GM21529 (cell line): Measurements from ENCODE around the gene SHISA6.

ENCODE experiments used
- ATAC-seq: cut with Tn5 transposase; IDR thresholded peaks from one replicate; pipeline ENCODE4 v1.9.1; 2021; ENCODE audit not compliant: unreplicated experiment

The SHISA6 gene

GRCh38 chr17:11511696-11512095 is 270.7 kb downstream of the SHISA6 start:
- no peak for ATAC-seq

GRCh38 chr17:11514565-11514964 is 273.6 kb downstream of the SHISA6 start:
- ATAC-seq: no peak

DNA sequence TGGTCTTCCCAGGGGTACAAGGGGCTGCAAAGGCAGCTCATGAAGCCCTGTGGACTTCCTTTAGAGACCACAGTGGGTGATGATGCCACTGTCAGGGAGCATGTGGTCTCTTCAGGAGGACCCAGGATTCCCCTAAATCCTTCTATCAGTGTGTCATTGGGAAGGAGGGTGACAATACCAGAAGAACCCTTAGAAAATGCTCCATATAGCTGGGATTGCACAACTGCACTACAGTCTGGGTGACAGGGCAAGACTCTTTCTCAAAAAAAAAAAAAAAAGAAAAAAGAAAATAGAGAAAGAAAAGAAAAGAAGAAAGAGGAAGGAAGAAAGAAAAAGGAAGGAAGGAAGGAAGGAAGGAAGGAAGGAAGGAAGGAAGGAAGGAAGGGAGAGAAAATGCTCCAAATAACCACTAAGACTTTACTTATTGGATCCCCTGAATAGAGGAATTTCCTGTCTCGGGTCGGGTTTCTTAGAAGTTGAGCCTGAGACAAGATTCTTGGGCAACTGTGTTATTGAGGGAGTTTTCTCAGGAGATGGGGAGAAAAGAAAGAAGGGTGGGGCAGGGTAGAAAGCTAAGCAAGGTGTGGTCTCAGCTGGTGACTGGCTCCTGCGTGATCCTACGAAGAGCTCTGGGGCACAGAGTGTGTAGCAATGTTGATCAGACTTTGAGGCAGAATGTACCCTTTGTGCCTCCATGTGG is 274.1 kb downstream of the SHISA6 start:
- ATAC-seq: no peak

- ATAC-seq: no peak
These were observed 274.9 kb downstream of the SHISA6 start for GRCh38 chr17:11515901-11516300.

- no peak for ATAC-seq
These were observed 294.2 kb downstream of the SHISA6 start for GRCh38 chr17:11535231-11535630.

DNA sequence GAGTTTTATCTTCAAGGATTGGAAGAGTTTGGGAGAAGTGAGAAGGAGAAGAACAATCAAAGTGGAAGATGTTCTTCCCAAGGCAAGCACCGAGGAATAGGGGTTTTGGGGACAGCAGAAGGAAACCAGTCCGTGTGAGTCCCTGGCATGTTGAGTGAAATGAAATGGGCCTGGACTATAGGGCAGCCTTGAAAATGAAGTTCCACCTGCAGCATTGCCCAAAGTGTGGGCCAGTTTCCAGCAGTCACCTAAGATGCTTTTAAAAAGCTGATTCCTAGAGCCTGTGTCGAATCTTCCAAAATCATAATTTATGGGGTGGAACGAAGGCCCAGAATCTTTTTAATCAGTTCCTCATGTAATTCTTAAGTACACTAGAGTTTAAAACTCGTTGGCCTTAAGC is 297.4 kb downstream of the SHISA6 start:
- ATAC-seq: no peak

DNA sequence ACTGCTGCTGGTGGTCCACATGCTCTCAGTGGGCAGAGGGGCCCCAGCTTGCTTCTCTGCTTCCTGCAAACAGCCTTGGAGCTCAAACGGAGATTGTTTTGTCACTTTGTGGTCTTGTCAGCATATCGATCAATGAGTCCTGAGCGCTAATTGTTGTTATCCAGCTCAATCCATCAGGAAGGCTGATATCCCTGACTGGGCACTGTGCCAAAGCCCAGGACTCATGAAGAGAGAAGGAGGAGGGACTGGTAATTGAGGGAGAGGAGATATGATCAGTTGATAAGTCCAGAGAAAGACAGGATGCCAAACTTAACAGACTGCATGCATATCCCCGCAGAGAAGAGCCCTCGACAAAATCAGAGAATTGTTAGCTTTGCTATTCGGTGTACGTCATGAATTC is 298.6 kb downstream of the SHISA6 start:
- no peak for ATAC-seq

GRCh38 chr17:11545002-11545401 is 304.0 kb downstream of the SHISA6 start:
- no peak for ATAC-seq

- ATAC-seq: no peak
These were observed 304.7 kb downstream of the SHISA6 start for GRCh38 chr17:11545696-11546095.

DNA sequence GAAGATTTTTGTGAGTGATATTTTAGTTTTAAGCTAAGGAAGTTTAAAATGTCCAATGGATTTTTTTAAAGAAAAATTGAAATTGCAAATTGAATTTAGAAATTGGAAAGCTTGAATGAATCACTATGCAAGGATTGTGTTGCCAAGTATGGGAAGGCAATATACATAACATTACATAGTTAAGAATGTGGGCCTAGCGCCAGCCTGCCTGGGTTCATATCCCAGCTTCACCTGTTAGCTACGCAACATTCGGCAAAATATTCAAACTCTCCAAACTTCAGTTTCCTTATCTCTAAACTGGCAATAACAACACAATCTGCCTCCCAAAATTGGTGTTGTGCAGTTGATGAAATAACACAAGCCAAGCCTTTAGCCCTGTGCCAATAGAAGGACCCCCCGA is 306.8 kb downstream of the SHISA6 start:
- no peak for ATAC-seq

DNA sequence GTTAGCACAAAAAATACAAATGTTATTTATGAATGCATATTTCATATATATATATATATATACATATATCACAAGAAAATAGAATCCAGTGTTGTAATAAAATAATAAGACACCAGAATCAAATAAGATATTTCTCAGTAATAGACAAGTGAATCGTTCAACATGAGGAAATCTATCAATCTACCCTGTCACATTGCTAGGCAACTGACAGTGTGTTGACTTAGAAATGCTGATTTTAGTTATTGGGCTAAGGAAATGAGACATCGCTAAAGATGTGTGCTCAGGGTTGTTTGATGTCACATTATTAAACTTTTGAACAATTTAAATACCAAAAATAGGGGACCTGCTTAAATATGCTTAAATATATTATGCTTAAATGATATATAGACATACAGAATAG is 307.4 kb downstream of the SHISA6 start:
- ATAC-seq: no peak

- no peak for ATAC-seq
These were observed 309.4 kb downstream of the SHISA6 start for GRCh38 chr17:11550431-11550830.

GRCh38 chr17:11551442-11551841 is 310.4 kb downstream of the SHISA6 start:
- ATAC-seq: no peak

GRCh38 chr17:11553135-11553534 is 312.1 kb downstream of the SHISA6 start:
- no peak for ATAC-seq

DNA sequence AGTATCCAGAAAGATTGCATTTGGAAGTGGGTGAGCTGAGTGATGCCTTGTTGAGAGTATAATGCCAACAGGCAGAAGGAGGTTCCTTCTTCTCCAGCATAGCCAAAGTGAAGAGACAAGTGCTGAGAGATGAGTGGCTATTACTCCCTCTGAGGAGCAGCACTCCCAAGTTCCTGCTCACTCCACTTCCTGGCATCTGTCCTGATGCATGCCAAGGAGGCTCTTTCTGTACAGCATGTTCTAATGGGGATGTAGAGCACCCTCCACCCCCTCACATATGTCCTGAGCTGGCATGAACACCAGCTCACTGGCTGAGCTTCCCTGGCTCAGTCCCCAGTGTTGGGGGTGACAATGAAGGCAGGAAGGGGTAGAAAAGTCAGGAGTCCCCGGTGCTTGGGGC is 313.0 kb downstream of the SHISA6 start:
- ATAC-seq: no peak

DNA sequence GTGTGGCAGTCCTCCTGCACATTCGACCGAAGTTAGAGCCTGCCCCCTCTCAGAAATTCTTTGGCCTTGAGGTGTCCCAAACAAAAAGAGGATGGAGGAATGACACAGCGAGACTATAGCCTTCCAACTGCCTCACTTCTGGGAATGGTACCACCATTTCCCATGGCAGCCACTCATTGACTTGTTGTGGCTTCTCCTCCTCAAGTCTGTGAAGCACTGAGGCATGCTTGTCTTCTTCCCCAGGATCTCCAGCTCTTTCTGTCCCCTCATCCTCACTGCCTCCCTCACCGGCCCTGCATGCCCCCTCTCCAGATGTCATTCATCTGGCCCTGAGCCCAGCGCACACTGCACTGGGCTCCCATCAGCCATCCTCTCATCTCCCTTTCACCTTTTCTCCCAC is 313.5 kb downstream of the SHISA6 start:
- ATAC-seq: no peak

GRCh38 chr17:11555530-11555929 is 314.5 kb downstream of the SHISA6 start:
- no peak for ATAC-seq

- ATAC-seq: no peak
These were observed 316.9 kb downstream of the SHISA6 start for GRCh38 chr17:11557727-11558452.

DNA sequence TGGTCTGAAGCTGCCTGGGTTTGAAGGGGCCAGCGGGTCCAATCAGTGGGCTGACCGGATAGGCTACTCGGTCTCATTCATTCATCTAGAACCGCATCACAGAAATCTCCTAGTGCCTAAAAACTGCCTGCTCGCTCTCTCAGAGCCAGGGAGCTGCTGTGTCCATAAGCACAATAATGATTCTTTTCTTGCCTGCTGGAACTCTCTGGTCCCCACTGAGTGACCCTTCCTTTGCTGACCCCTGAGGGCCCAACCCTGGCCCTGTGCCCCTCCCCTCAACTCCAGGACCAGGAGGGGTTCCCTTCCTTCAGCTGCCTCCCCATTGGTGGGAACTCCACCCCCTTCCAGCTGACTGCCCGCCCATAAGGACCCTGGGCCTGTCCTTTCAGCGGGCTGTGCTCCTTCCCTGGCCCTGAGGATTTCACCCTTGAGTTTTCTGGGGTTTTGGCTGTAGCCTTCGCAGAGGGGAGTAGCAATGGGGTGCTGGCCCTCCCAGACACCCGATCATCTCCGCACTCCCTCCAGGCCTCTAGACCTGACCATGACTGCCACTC is 317.7 kb downstream of the SHISA6 start:
- ATAC-seq: no peak

GRCh38 chr17:11559601-11560000 is 318.6 kb downstream of the SHISA6 start:
- ATAC-seq: no peak

- ATAC-seq: no peak
These were observed 320.3 kb downstream of the SHISA6 start for GRCh38 chr17:11561281-11561680.

DNA sequence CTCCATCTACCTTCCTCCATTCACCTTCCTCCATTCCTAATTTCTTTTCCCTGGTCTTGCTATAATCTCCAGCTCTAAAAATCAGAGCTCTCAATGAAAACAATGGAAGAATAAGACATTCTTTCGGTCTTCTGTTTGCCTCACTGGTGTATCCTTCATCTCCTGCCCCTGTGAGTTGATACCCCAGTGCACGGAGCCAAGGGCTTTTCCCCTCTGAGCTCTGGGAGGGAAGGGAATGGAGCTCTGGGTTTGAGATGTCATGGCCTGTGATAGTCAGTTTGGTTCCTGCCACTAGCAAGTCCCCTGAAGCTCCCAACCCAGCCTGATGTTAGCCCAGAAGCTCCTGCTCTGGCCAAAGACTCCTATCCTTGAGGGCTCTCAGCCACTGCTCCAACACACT is 320.7 kb downstream of the SHISA6 start:
- ATAC-seq: no peak
